Midbrain (tissue), 1 donor: Measurements from ENCODE around the gene TFRC.
"Not testable (repeated sequence)": the region's sequence is repeated elsewhere in the genome, so short reads cannot be mapped to it uniquely, and the experiment has no call there.

Source experiments
- DNase-seq: peaks from one replicate; lab custom pipeline; 2025; lab: John Stamatoyannopoulos, UW

The TFRC gene

GRCh38 chr3:196004359-196005052 lies 77.4 kb downstream of the TFRC start:
- DNase-seq = not testable (repeated sequence)

GRCh38 chr3:196003611-196004010 lies 78.3 kb downstream of the TFRC start:
- DNase-seq = no peak

GRCh38 chr3:196002721-196003120 lies 79.2 kb downstream of the TFRC start:
- not testable (repeated sequence) for DNase-seq

- not testable (repeated sequence) for DNase-seq
Measured at GRCh38 chr3:196001240-196001639, 80.7 kb downstream of the TFRC start.

GRCh38 chr3:196000360-196000950 lies 81.4 kb downstream of the TFRC start:
- not testable (repeated sequence) for DNase-seq

GRCh38 chr3:195999896-196000295 lies 82.0 kb downstream of the TFRC start:
- no peak for DNase-seq
